ENCODE data around the gene TMEM143.
A peak's percentile ranks its signal among the peaks of the same experiment; 100 is the strongest.
"Not testable (repeated sequence)": the region's sequence is repeated elsewhere in the genome, so short reads cannot be mapped to it uniquely, and the experiment has no call there.

Gene TMEM143

GRCh38 chr19:48325265-48325910 is 38.4 kb downstream of the TMEM143 start, which contains the start of gene EMP3:
EMP3 (plus strand) TSS chr19:48325552; CDS start chr19:48326845, 1,293 bp downstream.
- no peak for DNase-seq

GRCh38 chr19:48321622-48322591 is 41.8 kb downstream of the TMEM143 start:
- peak; percentile 99 for DNase-seq

- DNase-seq = peak; percentile 99
These were observed 42.4 kb downstream of the TMEM143 start for GRCh38 chr19:48321372-48321621.

GRCh38 chr19:48319647-48320541 is 43.8 kb downstream of the TMEM143 start:
- peak; percentile 80 for DNase-seq

- DNase-seq = no peak
These were observed 45.3 kb downstream of the TMEM143 start for GRCh38 chr19:48318286-48318987.

DNA sequence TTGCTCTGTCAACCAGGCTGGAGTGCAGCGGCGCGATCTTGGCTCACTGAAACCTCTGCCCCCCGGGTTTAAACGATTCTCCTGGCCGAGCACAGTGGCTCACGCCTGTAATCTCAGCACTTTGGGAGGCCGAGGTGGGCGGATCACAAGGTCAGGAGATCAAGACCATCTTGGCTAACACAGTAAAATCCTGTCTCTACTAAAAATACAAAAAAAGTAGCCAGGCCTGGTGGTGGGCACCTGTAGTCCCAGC is 46.1 kb downstream of the TMEM143 start:
- DNase-seq = not testable (repeated sequence)

GRCh38 chr19:48315712-48316111 is 48.0 kb downstream of the TMEM143 start:
- no peak for DNase-seq

GRCh38 chr19:48311384-48311783 is 52.4 kb downstream of the TMEM143 start:
- DNase-seq = no peak

GRCh38 chr19:48310227-48310626 is 53.5 kb downstream of the TMEM143 start:
- DNase-seq = no peak

DNA sequence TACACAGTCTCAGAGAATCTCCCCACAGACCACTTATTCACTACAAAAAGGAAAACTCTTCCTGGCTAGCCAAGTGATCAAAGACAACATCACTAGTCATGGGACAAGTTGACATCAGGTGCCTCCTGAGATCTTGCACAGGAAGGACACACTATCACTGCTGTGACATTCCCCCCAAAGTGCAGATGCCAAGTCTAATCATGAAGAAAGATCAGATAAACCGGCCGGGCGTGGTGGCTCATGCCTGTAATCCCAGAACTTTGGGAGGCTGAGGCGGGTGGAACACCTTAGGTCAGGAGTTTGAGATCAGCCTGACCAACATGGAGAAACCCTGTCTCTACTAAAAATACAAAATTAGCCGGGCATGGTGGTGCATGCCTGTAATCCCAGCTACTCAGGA is 54.0 kb downstream of the TMEM143 start:
- not testable (repeated sequence) for DNase-seq

DNA sequence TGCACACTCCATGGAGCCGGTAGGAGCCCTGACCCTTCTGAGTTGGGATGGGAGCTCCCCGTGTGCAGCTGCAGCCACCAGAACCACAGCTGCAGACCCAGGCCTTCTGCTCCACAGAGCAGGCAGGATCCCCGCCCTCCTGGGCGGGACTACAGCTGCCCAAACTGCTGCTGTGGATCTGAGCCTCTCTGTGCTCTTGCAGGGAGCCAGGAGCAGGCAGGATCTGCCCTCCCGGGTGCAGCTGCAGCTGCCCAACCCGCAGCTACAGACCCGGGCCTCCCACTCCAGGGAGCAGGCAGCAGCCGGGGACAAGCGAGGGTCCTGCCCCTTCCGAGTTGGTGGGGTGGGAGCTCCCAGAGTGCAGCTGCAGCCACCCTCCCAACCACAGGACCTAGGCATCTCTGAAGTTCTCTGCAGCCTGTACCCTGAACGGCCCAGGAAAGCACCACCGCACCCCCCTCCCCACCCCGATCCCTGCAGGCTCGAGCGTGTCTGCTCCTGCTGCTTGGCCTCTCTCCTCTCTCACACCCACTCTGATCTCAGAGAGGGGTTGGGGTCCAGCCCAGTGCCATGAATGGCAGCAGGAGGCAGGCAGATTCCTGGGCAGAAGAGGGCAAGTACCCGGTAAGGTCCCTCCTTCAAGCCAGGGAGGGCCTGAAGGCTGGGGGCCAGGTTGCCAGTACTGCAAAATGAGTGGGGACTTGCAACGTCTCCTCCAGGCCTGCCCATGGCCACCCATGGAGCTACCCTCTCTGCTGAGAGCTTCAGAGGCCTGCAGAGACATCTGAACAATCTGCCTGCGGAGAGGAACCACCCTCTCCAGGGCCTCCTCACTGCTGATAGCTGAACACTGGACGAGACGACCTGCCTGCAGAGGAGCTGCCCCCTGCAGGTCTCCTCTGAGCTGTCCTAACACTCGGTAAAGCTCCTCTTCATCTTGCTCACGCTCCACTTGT is 54.8 kb downstream of the TMEM143 start:
- no peak for DNase-seq

- no peak for DNase-seq
These were observed 59.9 kb downstream of the TMEM143 start for GRCh38 chr19:48303866-48304265.

DNA sequence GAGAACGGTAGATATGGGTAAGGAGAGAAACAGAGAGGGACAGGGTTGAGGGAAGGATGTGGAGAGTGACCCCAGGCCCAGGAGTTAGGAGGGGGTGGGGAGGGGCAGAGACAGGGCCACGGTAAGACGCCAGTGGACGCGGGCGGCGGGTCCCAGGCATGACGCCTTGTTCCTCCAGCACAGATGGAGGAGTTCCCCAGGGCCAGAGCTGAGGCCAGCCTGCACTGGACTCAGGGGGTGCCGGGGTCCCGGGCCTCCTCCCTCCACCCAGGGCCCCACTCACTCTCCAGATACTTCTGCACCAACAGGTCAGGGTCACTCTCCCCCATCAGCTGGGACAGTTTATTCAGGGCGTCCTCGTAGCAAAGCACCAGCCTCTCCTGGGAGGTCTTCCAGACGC is 60.4 kb downstream of the TMEM143 start:
- DNase-seq = no peak

- DNase-seq = no peak
These were observed 61.2 kb downstream of the TMEM143 start for GRCh38 chr19:48302600-48302959.

- no peak for DNase-seq
These were observed 61.7 kb downstream of the TMEM143 start for GRCh38 chr19:48301886-48302599.

GRCh38 chr19:48297975-48298374 is 65.8 kb downstream of the TMEM143 start:
- no peak for DNase-seq

- no peak for DNase-seq
These were observed 66.6 kb downstream of the TMEM143 start for GRCh38 chr19:48296963-48297734.

- no peak for DNase-seq
These were observed 68.3 kb downstream of the TMEM143 start for GRCh38 chr19:48295458-48295857.

- DNase-seq = no peak
These were observed 70.9 kb downstream of the TMEM143 start for GRCh38 chr19:48292798-48293197.

DNA sequence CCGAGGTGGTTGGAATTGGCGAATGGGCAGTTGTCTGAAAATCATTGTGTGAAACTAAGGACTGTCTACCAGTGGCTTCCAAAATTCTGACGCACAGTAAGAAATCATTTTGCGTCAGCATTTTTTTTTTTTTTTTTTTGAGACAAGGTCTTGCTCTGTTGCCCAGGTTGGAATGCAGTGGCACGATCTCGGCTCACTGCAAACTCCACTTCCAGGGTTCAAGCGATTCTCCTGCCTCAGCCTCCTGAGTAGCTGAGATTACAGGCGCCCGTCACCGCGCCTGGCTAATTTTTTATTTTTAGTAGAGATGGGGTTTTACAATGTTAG is 72.3 kb downstream of the TMEM143 start:
- not testable (repeated sequence) for DNase-seq

All from NCI-H1436 (cell line).